Astrocyte of the cerebellum (primary cell): ENCODE measurements around the gene TCF15.
A peak's percentile ranks its signal among the peaks of the same experiment; 100 is the strongest.

Experiments
- DNase-seq: peaks from one replicate; pipeline ENCODE4 v3.0.0-alpha.2; 2011; ENCODE audit warnings: low read depth
- H3K4me3 ChIP-seq: 2 replicates; pipeline ENCODE4 v1.5.1; 2011; ENCODE audit warnings: mild to moderate bottlenecking, low read depth, low read length, moderate library complexity
- in situ Hi-C: cut with HindIII; loops from 2 replicates; pipeline ENCODE4 v1.10.0; 2017; ENCODE audit warnings: low sequenced_read_pairs
- TF ChIP-seq, protein P1 (sequence below): IDR thresholded peaks from 2 replicates; pipeline ENCODE4 v1.5.1; 2012; ENCODE audit warnings: low read length, low read depth, moderate library complexity, mild to moderate bottlenecking; ENCODE audit errors: missing control alignments

The TCF15 gene

DNA sequence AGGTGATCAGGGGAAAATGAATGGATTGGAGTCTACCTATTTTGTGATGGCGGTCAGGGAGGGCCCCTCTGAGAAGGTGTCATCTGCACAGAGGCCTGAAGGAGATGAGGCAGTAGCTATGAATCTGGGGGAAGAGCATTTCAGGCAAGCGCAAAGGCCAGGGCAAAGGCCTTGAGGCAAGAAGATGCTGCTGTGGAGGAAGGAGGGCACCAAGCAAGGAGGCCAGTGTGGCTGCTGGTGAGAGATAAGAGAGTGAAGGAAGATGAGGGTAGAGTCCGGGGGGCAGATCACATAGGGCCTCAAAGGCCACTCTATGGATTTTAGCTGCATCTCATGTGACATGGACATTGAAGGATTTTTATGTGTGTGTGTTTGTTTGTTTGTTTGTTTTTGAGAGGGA is 45.9 kb downstream of the TCF15 start:
- in situ Hi-C loops, result no loop called here
- TF ChIP-seq, protein P1, sequence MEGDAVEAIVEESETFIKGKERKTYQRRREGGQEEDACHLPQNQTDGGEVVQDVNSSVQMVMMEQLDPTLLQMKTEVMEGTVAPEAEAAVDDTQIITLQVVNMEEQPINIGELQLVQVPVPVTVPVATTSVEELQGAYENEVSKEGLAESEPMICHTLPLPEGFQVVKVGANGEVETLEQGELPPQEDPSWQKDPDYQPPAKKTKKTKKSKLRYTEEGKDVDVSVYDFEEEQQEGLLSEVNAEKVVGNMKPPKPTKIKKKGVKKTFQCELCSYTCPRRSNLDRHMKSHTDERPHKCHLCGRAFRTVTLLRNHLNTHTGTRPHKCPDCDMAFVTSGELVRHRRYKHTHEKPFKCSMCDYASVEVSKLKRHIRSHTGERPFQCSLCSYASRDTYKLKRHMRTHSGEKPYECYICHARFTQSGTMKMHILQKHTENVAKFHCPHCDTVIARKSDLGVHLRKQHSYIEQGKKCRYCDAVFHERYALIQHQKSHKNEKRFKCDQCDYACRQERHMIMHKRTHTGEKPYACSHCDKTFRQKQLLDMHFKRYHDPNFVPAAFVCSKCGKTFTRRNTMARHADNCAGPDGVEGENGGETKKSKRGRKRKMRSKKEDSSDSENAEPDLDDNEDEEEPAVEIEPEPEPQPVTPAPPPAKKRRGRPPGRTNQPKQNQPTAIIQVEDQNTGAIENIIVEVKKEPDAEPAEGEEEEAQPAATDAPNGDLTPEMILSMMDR, result no peak

DNA sequence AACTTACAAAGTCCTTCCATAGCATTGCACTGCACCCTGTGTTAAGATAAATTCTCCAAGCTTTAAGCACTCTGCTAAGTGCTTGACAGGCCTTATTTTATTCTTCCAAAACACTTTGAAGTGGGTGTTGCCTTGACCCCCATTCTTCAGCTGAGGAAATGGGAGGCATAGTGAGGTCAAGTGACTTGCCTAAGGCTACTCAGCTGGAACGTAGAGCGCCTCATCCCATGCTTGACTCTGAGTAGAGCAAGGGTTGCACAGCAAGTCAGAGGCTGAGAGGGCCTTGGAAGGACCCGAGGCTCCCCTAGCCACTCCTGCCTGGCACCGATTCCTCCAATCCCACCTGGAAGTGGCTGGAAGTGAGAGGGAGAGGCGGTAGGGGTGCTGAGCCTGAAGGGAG is 46.9 kb downstream of the TCF15 start:
- in situ Hi-C loops, result no loop called here

More for the DNA sequence above, 45.9 kb downstream of the TCF15 start:
- H3K4me3 ChIP-seq, result no peak overlapping the region
- no peak for DNase-seq

DNA sequence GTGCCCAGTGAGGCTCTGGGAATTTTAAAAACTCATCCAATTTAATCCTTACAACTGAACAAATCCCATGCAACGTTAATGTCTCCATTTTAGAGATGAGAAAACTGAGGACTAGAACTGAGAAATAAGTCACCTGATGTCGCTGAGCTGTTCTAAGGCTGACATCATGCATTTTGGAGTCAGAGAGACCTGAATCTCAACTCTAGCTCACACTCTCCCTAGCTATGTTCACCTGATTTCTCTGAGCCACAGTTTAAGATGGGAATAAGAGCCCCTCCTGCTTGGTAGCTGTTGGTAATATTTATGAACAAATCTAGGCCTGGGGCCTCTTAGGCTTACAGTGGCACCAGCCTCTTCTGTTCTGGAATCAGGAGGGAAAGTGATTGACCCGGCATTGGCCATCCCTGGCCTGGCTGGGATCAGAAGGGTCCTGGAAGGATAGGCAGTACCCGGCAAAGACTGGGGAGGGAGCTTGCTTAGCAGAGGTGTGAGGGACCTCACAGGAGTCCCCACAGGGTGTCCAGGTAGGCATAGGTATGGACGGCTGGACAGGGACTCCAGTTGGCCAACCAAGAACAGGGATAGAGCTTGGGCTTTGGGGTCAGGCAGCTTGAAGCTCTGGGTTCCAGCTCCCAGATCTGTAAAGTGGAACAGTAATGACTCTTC is 47.7 kb downstream of the TCF15 start:
- no peak overlapping the region for H3K4me3 ChIP-seq
- no peak for DNase-seq
- in situ Hi-C loops, result no loop called here
- TF ChIP-seq, protein P1, result no peak

More for the DNA sequence above, 46.9 kb downstream of the TCF15 start:
- TF ChIP-seq, protein P1, result no peak
- H3K4me3 ChIP-seq, result no peak overlapping the region
- no peak for DNase-seq

DNA sequence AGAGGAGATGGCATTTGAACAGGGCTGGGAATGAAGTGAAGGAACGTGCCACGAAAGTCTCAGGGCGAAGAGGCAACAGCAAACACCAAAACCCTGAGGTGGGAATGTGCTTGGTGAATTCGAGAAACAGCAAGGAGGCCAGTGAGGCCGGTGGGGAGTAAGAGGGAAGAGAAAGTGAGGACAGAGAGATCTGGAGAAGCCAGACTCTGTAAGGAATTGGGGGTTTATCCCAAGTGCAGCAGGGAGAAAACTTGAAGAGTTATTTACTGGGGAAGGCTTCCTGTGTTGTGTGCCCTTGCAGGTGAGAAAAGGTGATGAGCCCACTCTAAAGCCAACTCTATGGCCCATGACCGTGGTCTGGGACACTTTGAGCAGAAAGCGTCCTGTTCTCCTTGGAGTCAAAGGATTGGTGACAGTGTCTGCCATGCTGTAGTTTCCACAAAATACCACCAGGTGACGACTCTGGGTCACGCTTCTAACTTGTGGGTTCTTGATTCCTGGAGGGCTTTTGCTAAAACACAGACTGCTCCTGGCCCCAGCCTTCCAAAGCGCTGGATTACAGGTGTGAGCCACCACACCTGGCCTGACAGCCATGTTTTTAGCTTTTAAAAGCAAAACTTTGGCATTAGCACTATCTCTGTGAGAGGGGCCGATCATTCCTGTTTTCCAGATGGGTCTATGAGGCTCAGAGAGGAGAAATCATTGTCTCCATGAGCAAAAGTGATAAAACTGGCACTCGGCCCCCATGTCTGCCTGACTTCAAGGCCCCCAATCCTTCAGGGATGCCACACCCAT is 48.5 kb downstream of the TCF15 start:
- in situ Hi-C loops, result no loop called here
- H3K4me3 ChIP-seq, result no peak overlapping the region
- TF ChIP-seq, protein P1, result peak; percentile 97
- DNase-seq, result peak; percentile 19

DNA sequence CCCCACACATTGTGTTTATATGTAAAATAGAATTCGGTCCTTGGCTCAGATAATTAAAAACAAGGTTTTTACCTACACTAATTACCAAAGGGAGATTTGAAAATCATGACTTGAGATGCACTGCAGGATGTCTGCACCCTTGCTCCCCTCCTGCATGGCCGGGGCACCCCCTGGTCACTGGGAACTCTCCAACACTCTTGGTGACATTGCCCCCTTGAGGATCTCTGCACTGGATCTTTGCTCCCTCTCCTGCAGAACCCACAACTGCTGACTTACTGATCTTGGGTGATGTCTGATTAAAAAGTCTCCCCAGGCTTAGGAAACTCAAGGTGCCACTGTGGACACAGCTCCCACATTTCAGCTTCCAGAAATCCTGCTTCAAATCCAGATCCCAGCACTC is 49.4 kb downstream of the TCF15 start:
- H3K4me3 ChIP-seq, result no peak overlapping the region
- in situ Hi-C loops, result no loop called here
- TF ChIP-seq, protein P1, result no peak
- no peak for DNase-seq

GRCh38 chr20:558117-558516 is 52.0 kb downstream of the TCF15 start:
- DNase-seq, result no peak
- in situ Hi-C loops, result no loop called here
- TF ChIP-seq, protein P1, result no peak
- no peak overlapping the region for H3K4me3 ChIP-seq
